ENCODE measurements around the gene LDLRAD4.

LDLRAD4 gene

DNA sequence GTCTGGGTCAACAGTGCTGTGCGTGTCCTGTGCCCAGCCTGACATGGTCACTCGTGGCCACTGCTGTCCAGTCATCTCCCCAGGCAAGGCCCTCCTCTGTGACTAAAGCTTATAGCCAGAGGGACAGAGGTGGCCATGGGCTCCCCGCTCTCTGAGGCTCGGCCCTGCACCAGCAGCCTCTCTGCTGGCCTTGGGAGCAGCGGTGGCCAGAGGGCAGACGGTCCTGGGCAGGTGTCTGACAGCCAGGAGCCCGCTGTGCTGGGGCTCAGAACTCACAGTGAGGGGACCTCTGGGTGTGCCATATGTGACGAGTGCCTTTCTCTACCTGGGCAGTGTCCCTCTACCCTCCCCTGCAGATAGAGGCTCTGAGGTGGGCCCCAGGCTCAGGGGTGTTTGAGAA is 409.1 kb downstream of the LDLRAD4 start:
- DNase-seq = no peak

DNA sequence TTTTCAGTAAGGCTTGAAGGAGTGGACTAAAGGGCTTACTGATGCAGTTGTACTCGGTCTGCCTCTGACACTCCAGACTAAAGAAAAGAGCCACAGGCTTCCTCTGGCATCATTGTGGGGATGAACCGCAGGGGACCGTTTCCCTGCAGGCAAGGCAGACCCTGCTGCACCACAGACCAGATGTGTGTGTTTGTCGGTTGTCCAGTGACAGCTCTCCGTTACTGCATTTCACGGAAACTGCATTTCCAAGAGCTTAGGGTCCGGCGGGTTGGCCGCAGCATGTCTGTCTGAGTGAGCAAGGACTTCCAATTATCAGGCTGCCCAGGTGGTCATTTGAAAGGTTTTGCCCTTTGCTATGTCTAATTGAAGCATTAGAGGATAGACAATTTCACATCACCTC is 409.7 kb downstream of the LDLRAD4 start:
- DNase-seq = no peak

DNA sequence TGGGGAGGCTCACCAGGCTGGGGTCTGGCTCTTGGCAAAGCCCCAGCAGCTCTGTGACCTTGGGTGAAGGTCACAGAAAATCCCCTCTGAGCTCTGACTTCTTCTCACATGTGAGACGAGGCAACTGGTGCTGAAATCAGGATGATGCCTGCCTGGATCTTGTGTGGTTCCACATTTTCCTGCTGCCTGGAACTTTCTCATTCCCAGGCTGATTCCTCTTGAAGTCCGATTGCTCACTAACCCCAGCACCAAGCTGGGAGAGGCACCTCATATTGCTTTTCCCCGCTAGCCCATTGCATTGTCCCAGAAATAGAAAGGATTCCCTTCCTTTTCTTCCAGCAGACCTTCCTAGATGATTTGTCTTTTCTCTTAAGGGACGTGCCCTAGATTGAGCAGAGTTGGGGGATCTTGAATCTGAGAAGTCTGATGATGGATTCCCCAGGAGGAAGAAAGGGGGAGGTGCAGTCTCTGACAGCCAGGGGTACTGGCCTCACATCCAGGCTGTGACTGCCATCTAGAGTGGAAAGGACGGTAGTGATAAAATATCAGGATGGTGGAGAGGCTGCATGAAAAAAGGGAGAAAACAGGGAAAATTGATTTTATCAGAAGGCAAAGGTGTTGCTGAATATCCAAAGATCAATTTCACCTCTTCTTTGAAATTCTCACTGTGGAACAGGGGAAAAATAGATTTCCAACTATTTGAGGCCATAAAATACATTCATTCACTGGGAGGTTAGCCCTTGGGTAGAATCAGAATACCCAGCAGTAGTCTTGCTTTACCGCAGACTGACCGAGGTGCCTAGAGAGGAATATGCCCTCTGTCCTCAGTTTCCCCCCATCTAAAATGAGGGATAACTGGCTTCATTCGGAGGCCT is 411.5 kb downstream of the LDLRAD4 start:
- peak; percentile 66 for DNase-seq

DNA sequence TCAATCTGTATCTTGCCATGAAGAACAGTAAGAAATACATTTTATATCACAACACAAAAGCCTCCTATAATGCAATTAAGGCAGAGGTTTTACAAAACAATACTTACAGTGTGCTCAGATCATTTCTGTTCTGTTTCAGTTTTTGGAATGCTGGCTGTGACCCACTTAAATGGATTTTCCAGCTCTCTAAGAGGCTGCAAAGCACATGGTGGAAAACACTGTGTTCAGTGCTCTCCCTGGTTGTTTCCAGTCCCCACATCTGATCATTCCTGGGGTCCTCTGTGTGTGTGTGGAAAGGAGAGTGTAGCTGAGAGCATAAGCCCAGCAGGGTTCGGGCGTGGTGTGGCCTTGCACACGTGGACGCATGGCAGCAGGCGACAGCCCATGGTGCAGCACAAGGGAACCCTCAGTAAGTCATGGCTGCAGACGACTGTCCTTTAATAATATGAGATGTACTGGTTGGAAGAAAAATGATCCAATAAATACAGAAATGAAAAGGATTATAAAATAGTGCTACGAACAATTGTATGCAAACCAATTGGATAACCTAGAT is 412.2 kb downstream of the LDLRAD4 start:
- DNase-seq = no peak

DNA sequence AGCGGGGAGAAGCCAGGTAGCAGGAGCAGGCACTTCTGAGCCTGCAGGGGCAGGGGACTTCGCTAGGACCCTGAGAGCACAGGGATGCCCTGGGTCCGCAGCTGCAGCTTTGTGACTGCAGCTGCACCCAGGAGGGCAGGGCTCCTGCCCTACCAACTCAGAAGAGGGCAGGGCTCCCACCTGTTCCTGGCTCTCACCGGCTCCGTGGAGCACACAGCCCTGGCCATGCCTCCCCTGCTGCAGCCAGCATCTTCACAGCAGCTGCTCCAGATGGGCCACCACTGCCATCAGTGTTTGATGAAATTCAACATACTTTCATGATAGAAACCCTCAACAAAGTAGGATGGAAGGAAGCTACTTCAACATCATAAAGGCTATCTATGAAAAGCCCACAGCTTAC is 415.1 kb downstream of the LDLRAD4 start:
- DNase-seq = no peak

DNA sequence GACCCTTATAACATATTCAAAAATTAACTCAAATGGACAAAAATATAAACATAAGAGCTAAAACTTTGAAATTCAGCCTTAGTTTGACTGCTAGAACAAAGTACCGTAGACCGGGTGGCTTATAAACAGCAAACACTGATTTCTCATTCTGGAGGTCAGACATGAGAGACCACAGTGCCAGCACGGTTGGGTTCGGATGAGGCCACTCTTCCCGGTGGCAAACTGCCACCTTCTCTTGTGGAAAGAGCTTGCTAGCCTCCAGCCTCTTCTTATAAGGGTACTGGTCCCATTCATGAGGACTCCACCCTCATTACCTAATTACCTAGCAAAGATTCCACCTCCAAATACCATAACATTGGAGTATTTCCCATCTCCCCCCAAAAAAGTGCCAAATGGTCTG is 416.5 kb downstream of the LDLRAD4 start:
- no peak for DNase-seq

DNA sequence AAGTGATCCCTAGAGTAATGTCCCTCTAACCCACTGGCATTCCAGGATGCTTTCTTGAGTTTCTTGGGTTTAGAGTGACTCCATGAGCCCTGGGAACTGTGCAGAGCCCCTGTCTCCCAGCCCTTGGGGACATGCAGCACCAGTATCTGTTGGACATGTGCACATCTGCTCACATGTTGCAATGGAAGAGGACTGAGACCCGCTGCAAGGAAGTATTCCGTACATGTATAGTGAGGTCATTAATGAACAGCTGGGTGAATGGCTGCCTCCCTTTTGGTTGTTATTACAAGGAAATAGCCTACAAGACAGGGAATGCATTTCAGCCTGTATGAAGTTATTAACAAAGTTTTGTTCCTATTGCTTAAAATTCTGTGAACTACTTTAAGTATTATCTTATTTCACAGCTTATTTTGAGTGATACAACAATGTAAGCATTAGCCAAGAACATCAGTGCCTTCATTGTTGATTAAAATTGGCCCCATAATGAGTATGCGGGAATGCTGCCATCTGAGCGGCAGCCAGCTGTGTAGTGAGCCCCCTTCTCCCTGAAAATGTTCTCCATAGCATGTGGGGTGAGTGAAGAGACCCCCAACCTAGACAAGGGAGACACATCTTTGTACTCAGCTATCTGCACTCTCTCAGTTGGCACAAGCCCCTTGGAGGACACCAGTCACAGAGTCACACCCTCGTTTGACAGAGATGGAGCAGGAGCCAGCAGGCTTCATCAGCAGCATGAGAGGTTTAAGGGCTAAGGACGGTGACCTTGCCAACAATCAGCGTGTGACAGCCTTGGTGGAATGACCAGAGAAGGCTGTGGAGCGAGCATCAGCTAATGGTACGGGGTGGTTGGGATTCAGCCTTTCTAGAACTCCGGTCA is 420.4 kb downstream of the LDLRAD4 start:
- no peak for DNase-seq

DNA sequence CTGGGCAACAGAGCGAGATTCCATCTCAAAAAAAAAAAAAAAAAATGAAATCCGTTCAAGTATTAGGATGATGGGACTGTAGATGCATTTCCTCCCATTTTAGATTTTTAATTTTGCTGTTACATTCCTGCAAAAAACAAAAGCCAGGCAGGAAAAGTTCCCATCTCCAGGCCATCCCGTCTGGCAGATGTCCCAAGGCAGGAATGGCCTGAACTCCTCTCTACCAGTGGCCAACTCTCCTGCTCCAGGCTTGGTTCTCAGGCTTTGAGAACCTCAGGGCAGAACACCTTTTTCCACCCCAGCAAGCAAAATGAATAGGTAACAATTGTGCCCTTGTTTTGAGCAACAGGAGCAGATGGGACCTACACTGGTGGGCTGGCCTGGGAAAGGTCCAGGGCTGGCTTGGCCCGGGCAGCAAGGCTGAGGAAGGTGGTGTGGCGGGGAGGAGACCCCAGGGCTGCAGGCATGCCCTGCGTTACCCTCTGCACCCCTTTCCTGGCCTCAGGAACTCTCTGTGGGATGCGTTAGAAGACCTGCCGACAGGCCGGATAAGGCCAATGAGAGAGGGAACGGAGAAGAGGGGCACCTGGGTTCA is 421.8 kb downstream of the LDLRAD4 start:
- no peak for DNase-seq

DNA sequence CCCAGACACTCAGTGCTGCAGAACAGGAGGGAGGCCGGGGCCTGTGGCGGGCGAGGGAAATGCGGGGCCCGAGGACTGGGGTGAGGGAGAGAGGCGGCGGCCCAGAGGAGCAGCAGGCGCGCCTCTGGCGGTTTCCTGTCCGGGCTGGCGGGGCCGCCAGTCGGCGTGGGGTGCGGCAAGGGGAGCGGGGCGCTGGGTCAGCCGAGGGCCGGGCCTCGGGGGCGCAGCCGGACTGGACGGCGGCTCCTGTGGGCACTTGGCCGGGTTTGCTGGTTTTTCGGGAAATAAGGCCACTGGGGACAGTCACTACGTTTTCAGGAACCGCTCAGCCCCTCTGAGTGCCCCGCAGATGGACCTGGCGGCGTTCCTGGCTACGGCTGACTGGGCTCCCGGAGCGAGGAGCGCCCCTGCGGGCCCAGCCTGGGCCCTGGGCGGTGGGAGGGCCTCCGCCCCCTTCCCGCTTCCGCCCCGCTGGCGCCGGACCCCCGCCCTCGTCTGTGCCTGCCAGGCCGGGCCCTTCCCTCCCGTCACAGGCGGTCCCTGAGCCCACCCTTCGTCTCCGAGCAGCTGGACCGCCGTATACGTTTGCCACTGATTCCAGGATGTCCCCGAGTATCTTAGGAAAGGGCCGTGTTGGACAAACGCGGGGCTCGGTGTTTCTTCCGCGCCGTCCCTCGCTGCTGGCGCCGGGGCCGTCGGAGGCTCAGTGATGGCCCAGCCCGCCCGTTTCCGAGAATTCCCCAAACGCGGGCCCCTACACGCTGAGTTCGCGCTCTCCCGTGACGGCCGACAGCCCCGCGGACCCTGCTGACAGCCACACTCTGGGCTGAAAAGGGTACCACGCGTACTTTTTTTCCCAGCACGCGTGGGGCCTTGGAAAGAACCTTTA is 423.2 kb downstream of the LDLRAD4 start:
- no peak for DNase-seq

DNA sequence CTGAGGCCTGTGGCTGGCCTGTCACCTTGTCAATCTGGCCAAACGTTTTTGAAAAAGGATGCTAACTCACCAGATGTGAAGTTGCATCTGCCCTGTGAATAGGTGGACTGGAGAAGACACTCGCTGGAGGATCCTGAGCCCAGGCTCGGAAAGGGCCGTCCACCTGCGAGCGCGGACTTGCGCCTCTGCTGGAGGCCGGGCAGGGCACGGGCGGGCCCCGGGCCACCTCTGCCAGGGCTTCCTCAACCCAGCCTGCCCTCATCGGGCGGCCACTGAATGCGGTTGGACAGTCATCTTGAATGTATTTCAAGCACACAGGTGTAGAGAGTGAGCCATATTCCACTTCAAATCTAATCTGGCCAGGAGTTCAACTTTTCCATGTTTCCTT is 423.9 kb downstream of the LDLRAD4 start:
- DNase-seq = no peak

DNA sequence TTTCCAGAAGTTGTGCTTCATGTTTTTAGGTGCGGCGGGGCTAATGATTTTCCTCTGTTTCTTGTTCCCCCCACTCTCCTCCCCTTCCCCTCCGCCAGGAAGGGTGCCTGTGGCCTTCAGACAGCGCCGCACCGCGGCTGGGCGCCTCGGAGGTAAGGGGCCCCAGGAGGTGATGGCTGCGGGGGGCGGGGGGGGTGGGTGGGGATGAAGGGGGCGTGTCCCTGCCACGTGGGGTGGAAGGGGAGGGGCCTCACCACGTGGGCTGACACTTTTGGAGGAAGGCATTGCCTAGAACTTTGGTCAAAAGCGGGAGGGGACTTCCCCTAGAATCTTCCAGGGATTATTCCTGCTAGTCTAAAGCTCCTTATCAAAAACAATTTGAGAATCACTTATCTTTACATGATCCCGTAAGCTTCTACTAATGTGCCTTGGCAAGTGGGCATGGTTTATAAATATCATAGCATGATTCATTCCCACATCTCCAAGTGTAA is 424.7 kb downstream of the LDLRAD4 start:
- DNase-seq = no peak

DNA sequence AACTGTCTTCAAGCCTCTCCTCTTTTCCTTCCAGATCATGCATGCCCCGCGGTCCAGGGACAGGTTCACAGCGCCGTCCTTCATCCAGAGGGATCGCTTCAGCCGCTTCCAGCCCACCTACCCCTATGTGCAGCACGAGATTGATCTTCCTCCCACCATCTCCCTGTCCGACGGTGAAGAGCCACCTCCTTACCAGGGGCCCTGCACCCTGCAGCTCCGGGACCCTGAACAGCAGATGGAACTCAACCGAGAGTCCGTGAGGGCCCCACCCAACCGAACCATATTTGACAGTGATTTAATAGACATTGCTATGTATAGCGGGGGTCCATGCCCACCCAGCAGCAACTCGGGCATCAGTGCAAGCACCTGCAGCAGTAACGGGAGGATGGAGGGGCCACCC is 426.5 kb downstream of the LDLRAD4 start:
- DNase-seq = no peak

DNA sequence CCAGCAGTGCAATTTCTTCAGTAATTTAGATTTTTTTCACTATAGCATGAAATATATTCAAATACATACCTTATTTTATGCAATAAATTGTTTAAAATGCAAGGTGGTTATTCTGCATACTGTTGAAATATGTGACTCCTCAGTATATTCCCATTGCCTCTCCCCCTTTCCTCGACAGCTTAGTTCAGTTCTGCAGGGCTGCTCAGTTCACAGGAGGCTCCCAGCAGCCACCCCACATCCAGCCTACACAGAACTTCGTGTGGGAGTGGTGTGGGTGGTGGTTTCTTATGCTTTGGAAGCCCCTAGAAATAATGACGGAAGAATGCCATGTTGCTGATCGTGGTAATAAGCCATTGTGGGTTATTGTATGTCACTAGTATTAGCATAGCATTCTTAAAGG is 428.1 kb downstream of the LDLRAD4 start:
- DNase-seq = no peak

DNA sequence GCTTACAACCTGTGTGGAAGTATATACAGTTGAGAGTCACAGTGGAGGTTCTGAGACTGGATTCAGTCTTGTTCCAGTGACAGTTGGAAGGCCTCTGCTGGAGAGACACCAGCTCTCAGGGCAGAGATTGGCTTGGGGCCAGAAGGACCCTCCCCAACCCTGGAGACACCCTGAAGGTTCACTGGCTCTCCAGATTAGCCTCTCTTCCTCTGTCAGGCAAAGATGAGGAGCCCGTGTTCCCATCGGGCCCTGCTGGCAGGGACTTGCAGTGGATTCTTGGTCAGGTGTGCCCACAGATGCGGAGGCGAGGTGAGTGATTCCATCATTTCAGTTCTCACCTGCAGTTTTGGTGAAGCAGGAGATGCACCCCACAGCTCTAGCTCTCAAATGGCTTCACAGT is 429.2 kb downstream of the LDLRAD4 start:
- DNase-seq = no peak

DNA sequence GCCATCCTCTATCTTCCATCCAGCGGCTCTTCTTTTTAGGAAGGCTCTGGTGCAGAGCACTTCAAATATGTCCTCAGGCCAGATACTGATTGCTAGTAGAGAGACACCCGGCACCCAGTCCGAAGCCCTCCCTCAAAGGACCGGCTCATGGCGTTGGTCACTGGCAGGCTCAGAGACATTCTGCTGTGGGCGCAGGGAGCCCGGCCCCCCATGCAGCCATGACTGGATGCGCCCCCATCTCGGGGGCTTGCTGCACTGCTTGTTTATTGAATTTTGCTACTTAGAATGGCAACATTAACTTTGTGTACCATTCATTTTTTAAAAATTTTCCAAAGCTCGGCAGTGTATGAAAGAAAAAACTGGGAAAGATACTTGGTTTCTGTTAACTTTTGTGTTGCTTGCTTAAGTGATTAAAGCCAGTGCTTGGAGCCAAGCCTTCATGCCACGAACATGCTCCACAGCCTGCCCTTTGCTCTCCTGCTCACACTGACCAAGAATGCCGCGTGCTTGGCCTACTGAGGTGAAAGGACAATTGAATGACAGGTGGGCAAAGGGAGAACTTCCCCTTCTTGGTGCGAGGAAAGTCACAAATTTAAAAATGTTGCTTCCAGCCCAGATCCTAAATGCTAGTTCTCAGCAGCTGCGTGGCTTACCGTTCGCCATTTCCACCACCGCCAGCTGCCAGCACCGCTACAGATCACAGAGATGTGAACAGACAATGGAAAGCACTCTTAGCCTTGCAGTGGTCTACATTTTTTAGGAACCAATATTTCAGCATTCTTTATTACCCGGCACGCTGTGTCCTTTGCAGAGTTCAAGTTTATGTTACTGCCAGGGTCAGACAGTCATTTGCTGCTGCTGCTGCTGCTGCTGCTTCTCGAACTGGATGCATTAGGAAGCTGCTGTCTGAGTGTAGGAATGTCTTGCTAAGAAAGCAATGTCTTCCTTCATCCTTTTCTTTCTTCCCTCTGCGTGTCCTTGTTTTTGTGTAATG is 431.1 kb downstream of the LDLRAD4 start:
- DNase-seq = no peak

DNA sequence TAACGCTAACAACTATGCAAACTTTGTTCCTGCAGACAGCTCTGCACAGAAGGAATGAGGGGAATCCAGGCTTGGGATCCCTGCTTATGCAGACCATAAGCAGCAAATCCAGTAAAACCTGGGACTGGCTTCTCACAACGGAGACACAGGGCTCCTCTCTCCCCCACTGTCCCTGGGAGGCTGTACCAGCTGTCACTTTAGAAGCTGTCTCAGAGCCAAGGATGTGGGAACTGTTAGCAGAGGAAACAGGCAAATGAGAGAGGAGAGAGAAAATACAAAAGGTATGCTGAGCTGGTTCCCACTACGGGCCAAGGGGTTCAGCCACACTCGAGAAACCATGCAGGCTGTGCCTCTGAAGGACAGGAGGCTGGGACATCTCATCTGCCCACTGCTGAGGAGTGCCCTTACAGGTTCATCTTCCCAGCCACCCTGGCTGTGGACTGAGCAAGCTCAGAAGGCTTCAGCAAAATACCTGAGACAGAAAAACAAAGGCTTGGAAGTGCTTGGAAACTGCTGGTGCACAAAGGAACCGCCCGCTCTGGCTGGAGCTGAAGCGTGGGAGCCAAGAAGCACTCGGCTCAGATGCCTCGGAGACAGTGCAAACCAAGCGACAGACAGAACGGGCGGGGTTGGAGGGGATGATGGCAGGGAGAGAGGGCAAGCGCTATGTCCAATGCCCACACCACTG is 435.3 kb downstream of the LDLRAD4 start:
- DNase-seq = no peak

DNA sequence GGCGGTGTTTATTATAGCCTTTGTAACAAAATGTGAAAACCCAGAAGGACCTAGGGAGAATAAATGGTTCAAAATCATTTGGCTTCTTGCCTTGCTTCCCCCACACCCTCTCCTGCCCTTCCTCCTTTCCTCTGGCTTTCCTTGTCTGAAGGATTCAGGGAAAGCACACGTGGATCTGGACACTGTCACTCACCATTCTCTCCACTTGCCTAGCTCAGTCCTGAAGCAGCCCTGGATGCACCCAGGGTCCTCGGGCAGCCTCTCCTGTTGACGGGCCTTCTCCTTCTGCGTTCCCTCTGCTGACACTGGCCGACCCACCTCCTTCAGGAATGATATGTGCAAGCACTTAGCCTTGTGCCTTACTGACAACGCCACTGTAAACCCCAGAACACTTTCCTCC is 439.4 kb downstream of the LDLRAD4 start:
- DNase-seq = no peak

DNA sequence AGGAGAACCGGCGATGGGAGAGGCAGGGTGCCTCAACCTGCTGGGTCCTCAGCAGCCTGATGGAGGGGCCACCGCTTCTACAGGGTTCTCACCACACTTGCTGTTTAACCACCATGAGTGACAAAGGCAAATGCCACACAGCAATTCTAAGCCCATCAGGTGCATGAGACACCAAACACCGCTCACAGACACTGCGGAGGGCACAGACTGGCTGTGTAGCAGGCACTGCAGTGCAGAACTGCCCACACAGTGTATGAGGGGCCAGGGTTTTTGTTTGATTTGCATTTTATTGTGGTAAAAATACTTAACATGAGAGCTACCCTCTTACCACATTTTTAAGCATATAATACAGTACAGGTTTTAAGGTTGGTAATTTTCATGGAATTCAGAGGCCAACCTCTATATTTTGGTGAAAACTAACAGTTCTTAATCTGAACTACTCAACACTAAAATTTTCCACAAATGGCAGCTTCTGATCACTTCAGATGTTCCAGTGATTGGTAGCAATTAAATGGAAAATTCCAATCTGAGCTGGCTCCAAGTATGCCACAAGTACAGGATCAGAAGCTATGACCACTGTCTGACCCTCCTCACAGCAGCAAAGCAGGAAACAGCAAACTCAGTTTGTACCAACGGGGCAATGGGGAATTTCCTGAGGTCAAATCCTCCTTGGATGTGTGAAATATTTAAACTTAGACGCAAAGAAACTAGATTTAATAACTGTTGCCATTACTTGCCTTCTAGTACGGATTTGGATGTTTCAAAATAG is 440.1 kb downstream of the LDLRAD4 start:
- no peak for DNase-seq

DNA sequence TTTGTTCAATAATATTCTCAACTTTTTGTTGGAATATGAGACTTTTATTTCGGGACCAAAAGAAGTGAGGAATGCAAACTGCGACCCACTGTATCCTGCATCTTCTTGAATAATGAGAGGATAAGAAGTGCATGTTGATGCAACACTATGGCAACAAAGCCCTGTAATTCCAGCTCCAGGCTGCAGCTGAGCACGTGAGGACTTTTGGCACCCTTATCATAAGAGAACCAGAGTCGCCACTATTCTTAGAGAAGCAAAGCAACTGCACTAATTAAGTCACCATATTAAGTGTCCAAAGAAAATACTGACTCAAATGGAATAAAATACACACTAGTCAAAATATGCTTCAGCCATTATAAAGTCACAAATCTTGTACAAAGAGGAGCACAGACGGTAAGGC is 441.9 kb downstream of the LDLRAD4 start:
- no peak for DNase-seq
